GM19023 (cell line): ENCODE data around the gene ADAMTS8.

ENCODE experiments used
- ATAC-seq: cut with Tn5 transposase; IDR thresholded peaks from one replicate; pipeline ENCODE4 v1.9.1; 2021; ENCODE audit warnings: mild to moderate bottlenecking, moderate library complexity; ENCODE audit not compliant: unreplicated experiment

ADAMTS8 gene

GRCh38 chr11:130399196-130399595, 29.2 kb downstream of the ADAMTS8 start:
- no peak for ATAC-seq

GRCh38 chr11:130397780-130398179, 30.6 kb downstream of the ADAMTS8 start:
- no peak for ATAC-seq

GRCh38 chr11:130396965-130397364, 31.4 kb downstream of the ADAMTS8 start:
- ATAC-seq: no peak

- no peak for ATAC-seq
Observed at GRCh38 chr11:130394615-130395014, 33.8 kb downstream of the ADAMTS8 start.

- no peak for ATAC-seq
Observed at GRCh38 chr11:130391711-130392110, 36.7 kb downstream of the ADAMTS8 start.

- no peak for ATAC-seq
Observed at GRCh38 chr11:130390071-130390758, 38.2 kb downstream of the ADAMTS8 start.

- no peak for ATAC-seq
Observed at GRCh38 chr11:130389335-130389935, 39.0 kb downstream of the ADAMTS8 start.

GRCh38 chr11:130388607-130389205, 39.7 kb downstream of the ADAMTS8 start:
- no peak for ATAC-seq

- ATAC-seq: no peak
Observed at GRCh38 chr11:130386056-130386455, 42.4 kb downstream of the ADAMTS8 start.

GRCh38 chr11:130383344-130384211, 44.8 kb downstream of the ADAMTS8 start:
- no peak for ATAC-seq

GRCh38 chr11:130381317-130381716, 47.1 kb downstream of the ADAMTS8 start:
- ATAC-seq: no peak

- ATAC-seq: no peak
Observed at GRCh38 chr11:130380778-130381177, 47.6 kb downstream of the ADAMTS8 start.

- no peak for ATAC-seq
Observed at GRCh38 chr11:130379276-130379675, 49.1 kb downstream of the ADAMTS8 start.

- ATAC-seq: no peak
Observed at GRCh38 chr11:130370845-130371590, 57.4 kb downstream of the ADAMTS8 start.

- ATAC-seq: no peak
Observed at GRCh38 chr11:130369713-130370112, 58.7 kb downstream of the ADAMTS8 start.

GRCh38 chr11:130369141-130369691, 59.2 kb downstream of the ADAMTS8 start:
- ATAC-seq: no peak

- no peak for ATAC-seq
Observed at GRCh38 chr11:130359419-130359818, 69.0 kb downstream of the ADAMTS8 start.

- no peak for ATAC-seq
Observed at GRCh38 chr11:130358398-130358797, 70.0 kb downstream of the ADAMTS8 start.
